GM21381 (cell line): Measurements from ENCODE around the gene FBXO4.
"Not testable (repeated sequence)": the region's sequence is repeated elsewhere in the genome, so short reads cannot be mapped to it uniquely, and the experiment has no call there.

Source experiments
- ATAC-seq: cut with Tn5 transposase; IDR thresholded peaks from one replicate; pipeline ENCODE4 v1.9.1; 2021; ENCODE audit warnings: mild to moderate bottlenecking, moderate library complexity; ENCODE audit not compliant: unreplicated experiment

Gene FBXO4

GRCh38 chr5:41978676-41979075 lies 53.6 kb downstream of the FBXO4 start:
- no peak for ATAC-seq

- ATAC-seq = no peak
Measured at GRCh38 chr5:41980396-41980795, 55.3 kb downstream of the FBXO4 start.

- ATAC-seq = no peak
Measured at GRCh38 chr5:41980870-41981269, 55.8 kb downstream of the FBXO4 start.

- ATAC-seq = not testable (repeated sequence)
Measured at GRCh38 chr5:41982858-41983257, 57.8 kb downstream of the FBXO4 start.

GRCh38 chr5:41983284-41983683 lies 58.2 kb downstream of the FBXO4 start:
- no peak for ATAC-seq

GRCh38 chr5:41985945-41986695 lies 61.0 kb downstream of the FBXO4 start:
- no peak for ATAC-seq
